HEK293T (cell line): ENCODE data around the gene CLEC4E.

ENCODE experiments used
- FOXM1 ChIP-seq: fragments of 450-650 bp; IDR thresholded peaks from 2 replicates; pipeline ENCODE4 v1.6.1; 2017; ENCODE audit warnings: mild to moderate bottlenecking, borderline replicate concordance
- HDGF ChIP-seq: fragments of 450-650 bp; IDR thresholded peaks from 2 replicates; pipeline ENCODE4 v1.6.1; 2017; ENCODE audit warnings: antibody characterized with exemption, borderline replicate concordance
- NFRKB ChIP-seq: fragments of 450-650 bp; IDR thresholded peaks from 2 replicates; pipeline ENCODE4 v1.6.1; 2016; ENCODE audit warnings: mild to moderate bottlenecking, moderate library complexity
- ZNF384 ChIP-seq: fragments of 450-650 bp; IDR thresholded peaks from 2 replicates; pipeline ENCODE4 v1.6.1; 2016

DNA sequence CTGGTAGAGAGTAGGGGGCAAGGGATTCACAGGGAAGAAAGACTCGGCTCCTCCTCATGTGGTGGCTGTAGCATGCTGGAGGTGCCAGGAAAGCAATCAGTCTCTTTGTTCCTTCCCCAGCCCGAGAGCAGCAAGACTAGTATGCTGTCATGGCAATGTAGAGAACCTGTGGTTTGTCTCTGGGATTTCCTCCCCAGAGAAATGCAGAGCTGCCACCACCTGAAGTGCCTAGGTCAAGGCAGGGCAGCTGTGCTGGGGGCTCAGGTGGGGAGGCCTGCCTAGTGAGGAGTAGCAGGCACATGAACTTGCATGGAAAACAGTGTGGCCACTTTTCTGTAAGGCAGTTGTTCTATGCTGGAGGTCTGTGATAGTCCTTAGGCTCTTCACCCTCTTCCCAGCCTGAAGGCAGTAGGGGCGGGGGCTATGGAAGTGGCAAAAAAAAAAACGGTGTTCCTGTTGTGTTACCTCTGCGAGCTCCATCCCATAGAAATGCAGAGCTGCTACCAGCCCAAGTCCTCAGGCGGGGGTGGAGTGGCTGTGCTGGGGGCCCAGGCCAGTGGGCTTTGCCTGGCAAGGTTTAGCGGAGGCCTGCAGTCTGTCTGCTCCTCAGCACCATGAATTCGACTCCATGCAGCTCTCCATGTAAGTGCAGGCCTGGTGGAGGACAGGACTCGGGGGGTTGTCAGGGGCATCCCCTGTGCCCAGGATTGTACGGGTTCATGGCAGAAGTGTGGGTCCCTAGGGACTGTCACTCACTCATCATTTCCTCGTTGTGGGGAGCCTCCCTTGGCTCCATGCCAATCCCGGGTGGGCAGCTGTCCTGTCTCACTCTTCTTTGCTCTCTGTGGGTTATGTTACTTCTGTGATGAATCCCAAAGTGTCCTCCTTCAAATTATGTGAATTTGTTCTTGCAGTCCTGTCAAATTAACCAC, 31.5 kb downstream of the CLEC4E start:
- TF ChIP-seq FOXM1 (no peak), HDGF (no peak), NFRKB (no peak), ZNF384 (no peak)
